ENCODE data around the gene NUS1.

DNA sequence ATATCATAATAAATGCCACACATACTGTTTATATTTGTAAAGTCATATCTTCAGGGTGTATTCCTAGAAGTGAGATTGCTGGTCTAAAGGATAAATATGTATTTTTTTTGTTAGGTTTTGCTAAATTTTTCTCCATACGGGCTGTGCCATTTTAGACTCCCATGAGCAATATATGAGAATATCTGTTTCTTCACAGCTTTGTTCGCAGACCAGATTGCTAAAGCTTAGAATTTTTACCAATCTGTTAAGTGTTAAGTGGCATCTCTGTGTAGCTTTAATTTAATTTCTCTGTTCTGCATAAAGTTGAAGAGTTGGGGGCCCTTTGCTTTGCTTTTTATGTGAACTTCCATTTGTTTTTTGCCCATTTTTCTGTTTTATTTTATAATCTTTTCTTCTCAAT, 32.3 kb upstream of the NUS1 start:
- TF ChIP-seq, protein P1, sequence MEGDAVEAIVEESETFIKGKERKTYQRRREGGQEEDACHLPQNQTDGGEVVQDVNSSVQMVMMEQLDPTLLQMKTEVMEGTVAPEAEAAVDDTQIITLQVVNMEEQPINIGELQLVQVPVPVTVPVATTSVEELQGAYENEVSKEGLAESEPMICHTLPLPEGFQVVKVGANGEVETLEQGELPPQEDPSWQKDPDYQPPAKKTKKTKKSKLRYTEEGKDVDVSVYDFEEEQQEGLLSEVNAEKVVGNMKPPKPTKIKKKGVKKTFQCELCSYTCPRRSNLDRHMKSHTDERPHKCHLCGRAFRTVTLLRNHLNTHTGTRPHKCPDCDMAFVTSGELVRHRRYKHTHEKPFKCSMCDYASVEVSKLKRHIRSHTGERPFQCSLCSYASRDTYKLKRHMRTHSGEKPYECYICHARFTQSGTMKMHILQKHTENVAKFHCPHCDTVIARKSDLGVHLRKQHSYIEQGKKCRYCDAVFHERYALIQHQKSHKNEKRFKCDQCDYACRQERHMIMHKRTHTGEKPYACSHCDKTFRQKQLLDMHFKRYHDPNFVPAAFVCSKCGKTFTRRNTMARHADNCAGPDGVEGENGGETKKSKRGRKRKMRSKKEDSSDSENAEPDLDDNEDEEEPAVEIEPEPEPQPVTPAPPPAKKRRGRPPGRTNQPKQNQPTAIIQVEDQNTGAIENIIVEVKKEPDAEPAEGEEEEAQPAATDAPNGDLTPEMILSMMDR (IDR thresholded peaks at IDR 0.05 in 8 of 11, conservative IDR thresholded peaks at IDR 0.05 in 3 of 11) = no peak
- TF ChIP-seq POLR2AphosphoS5 (IDR thresholded peaks at IDR 0.05) (no peak), POLR2A (IDR thresholded peaks at IDR 0.05) (no peak)
